Cardiac septum (tissue), 1 donor: ENCODE results near the gene PDCL3. TPM values are rescaled to one million over a fixed set of nuclear protein-coding genes. Genes with fewer than 3 reads are reported as not detected.
A peak's percentile ranks its signal among the peaks of the same experiment; 100 is the strongest.

Experiments used
- DNase-seq: peaks from one replicate; pipeline ENCODE4 v3.0.0-alpha.2; 2020; ENCODE audit warnings: low spot score
- intact Hi-C: fragments of 100-400 bp; cut with DNase I; formaldehyde crosslinking; loops from one replicate; pipeline ENCODE4 v1.14.0; 2022
- long read RNA-seq: library from polyadenylated mRNA; unstranded; transcript quantifications from one replicate; pipeline ENCODE4 v2.0.0, GENCODE V29; 2021
- total RNA-seq: library from RNA; stranded (reverse); fragmentation: NEBNext Ultra II Directional; extraction: Animal tissue kit (Norgen Biotek cat#: 25700); gene quantifications from one replicate; pipeline ENCODE4 v1.2.1, GENCODE V29; 2021
- donor health status: DM: no; HTN: no; CAD: no.

PDCL3 gene
- 26.7 TPM for total RNA-seq
- long read RNA-seq, transcript PDCL3-201 (6 exons, 1,337 nt), result major isoform, 79 of 84 reads
- long read RNA-seq, partial matches to known transcripts, result 1 of 84 reads
- long read RNA-seq, other reads (novel, unspliced or antisense), result 4 of 84 reads

DNA sequence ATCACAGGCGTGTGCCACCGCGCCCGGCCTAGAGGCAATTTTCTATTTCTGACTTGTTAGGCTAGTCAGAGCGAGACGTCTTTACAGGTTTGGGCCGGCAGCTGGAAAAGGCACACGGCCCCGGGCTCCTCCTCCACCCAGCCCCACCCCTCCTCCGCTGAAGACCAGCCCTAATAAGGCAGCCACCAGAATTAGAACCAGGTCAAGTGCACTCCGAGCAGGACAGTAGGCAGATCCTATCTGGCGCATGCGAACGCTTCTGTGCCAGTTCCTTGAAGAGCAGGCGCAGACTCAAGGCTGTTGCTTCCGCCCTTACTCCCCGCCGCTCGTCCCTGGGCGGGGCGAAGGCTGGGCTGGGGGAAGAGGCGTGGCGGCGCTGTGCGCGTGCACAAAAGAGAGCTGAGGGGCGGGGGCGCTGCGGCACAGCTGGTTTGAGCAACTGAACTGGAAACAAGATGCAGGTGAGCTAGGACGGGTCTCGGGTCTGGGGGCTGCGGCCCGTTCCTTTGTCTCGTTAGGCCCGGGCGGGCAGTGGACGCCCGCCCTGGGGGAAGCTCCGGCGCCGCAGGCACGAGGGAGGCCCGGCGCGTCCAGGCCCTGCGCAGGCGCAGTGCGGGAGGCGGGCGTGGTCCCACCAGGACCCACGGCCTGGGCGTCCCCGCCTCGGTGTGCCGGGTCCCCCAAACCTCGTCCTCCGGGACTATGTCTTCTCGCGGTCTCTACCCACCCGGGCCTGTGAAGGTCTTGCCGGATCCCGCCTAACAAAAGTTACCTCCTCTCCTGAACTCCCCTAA is at the start of gene PDCL3:
Gene PDCL3 (plus strand): TSS at position 381 of the 794 bp plus-strand sequence. CDS start 75 bp downstream, at position 456.
- intact Hi-C loops, result loop anchor here (5.0 kb wide), 2 partner anchors 146 to 241 kb away; partner anchors contain the start of genes CHST10 and LONRF2
- peak; percentile 98 for DNase-seq

DNA sequence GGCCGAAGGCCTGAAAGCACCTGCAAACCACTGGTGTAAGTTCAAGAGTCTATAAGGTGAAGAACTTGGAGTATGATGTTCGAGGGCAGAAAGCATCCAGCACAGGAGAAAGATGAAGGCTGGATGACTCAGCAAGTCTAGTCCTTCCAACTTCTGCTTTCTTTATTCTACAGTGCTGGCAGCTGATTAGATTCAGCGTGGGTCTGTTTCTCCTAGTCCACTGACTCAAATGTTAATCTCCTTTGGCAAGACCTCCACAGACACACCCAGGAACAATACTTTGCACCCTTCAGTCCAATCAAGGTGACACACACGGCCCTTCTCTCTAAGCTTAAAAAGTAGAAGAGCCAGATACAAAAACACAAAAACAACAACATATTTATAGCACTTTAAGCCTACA is 49.1 kb upstream of the PDCL3 start:
- intact Hi-C loops, result no loop called here
- no peak for DNase-seq

DNA sequence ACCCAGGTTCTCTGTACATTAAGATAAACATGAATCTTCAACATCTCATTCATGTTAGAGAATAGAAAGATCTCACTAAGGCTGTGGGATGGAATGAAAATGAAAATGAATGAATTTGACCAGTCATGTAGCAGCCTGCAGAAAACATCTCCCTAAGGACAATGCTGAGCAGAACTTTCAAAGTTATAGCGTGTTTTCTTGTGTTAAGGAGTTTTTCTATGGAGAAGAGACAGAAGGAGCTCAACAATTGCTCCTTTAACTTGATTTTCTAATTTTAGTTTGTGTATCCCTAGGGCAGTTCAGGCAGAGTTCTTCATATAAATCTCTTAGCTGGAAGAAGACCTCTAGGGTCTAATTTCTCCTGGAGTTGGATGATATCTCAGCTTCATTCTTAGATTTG is 45.2 kb upstream of the PDCL3 start:
- no peak for DNase-seq

DNA sequence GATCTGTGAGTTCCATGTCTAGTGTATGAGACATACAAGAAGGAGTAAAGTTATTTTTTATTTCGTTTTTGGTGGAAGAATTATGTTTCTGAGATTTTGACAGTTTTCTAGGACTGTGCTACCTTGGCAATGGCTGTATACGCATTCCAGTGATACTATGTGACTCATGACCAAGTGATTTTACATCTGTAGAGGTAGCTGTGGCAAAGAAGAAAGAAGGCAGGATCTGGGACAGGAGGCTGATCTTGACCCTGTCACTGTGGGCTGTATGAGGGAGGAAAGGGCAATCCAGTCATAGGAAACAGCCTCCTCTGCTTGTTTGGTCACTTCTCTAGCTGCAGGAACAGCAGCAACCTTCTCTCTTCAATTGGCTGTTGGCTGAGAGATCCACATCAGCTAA is 44.0 kb upstream of the PDCL3 start:
- DNase-seq, result no peak
- intact Hi-C loops, result no loop called here

More for the DNA sequence above, 45.2 kb upstream of the PDCL3 start:
- intact Hi-C loops, result no loop called here

DNA sequence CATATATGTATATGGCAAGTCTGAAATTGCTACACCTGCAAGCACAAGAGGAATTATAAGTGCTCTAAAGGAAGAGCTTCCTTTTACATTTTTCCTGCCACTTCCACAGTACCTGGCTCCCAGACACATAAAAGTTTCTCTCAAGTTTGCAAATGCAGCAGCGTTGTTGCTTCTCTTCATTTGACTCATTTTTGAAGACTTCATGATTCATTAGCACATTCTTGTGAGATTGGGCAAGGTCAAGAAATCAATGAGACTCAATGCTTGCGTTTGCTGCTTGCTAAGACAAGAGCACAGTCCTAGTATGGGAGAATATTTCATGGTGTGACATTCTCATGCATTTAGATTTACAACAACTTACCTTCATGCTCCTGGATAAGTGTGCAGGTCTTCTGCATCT is 42.6 kb upstream of the PDCL3 start:
- DNase-seq, result no peak
- intact Hi-C loops, result no loop called here

DNA sequence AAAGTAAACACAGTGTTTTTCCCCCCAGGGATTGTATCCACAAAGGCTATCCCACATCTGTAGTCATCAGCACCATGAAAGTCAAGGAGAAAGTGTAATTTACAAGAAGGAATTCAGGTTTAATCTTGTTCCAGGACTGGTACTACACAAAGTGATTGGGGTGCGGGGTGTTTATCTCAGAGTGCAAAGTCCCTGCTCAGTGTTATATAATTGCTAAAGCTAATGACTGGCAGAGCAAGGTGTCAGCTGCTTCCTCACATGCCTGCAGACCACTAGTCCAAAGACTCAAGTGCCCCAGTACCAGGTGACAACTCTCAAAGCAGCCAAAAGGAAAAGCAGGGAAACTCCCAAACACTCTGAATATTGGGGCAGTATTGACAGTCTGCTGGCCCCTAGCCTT is 40.4 kb upstream of the PDCL3 start:
- intact Hi-C loops, result no loop called here

DNA sequence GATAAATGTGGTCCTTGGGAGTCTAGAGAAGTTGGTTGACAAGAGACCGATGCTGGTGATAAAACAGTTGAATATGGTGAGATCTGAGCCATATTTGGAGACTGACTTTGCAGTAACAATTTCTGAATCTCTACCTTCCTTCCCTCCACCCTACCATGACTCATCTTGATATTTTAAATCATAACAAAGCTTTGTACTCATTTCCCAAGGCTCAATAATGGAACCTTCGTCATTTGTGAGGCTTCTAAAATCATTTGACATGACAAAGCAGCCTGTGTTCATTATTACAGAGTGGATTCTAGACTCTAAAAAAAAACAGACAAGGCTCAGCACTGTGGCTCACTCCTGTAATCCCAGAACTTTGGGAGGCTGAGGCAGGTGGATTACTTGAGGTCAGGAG is 38.5 kb upstream of the PDCL3 start:
- no peak for DNase-seq
- intact Hi-C loops, result no loop called here

More for the DNA sequence above, 40.4 kb upstream of the PDCL3 start:
- no peak for DNase-seq

DNA sequence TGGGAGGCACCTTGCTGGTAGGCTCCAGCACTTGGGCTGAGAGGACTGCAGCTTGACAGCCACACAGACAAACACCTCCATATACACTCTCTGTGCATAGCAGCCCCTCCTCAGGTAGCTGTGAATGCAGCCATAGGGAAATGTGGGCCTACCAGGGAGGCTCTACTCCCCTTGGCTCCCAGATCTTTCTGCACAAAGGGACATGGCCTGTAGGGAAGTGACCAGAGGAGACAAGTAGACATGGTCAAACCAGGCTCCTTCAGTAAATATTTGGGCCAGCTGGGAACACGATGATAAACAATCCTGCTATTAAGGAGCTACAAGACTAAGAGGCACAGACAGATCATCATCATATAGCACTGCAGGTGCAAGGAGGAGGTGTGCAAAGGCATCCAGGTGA is 35.9 kb upstream of the PDCL3 start:
- DNase-seq, result no peak
- intact Hi-C loops, result no loop called here

DNA sequence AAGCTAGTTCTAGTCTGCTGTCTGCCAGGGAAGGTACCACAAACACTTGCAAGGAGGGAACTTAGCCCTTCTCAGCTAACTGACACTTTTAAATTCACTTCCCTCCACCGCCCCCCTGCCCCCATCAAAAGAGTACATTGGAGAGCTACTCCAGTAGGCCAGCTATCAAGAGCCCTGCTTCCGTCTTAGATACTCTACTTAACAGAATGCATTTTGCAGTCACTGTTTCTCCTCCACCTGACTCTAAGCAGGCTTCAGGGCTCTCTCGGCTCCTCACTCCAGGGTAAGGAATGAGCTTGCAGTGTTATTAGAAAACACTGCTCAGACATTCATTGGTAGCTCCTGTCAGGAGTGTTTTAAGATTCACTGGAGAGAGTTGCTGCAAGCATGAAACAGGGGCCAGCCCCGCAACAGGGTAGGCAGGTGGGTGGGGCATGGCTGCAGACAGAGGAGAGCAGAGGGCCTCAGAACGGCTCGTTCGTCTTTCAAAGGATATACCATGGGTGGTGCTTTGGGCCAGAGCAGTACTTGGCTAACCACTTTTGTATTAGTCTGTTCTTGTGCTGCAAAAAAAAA is 35.3 kb upstream of the PDCL3 start:
- DNase-seq, result no peak
- intact Hi-C loops, result no loop called here

DNA sequence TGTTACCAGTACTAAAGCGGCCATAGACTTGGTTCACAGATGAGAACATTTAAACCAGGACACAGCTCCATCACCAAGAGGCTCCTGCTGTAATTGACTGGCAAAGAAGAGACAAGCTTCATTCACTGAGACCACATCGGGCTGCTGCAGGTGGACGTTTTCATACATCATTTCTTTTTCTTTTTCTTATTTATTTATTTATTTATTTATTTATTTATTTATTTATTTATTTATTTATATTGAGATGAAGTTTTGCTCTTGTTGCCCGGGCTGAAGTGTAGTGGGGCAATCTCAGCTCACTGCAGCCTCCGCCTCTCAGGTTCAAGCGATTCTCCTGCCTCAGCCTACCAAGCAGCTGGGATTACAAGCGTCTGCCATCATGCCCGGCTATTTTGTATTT is 33.6 kb upstream of the PDCL3 start:
- intact Hi-C loops, result no loop called here
- DNase-seq, result no peak

DNA sequence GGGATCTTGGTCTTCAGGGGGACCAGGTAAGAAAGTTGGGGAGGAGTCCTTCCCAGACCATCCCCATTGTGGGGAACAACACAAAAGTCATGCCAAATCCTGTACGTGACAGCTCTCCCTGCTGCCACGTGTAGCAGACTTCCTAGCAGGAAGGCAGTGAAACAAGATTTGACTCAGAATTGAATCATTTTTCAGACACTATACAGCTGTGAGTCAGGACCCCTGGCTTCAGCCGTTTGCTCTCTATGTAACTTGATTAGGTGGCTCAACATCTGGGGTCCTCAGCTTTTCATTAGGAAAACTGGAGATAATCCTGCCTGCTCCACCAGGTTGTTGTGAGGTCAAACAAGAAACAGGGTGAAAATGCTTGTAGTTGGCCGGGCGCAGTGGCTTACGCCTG is 32.9 kb upstream of the PDCL3 start:
- intact Hi-C loops, result no loop called here
- no peak for DNase-seq

DNA sequence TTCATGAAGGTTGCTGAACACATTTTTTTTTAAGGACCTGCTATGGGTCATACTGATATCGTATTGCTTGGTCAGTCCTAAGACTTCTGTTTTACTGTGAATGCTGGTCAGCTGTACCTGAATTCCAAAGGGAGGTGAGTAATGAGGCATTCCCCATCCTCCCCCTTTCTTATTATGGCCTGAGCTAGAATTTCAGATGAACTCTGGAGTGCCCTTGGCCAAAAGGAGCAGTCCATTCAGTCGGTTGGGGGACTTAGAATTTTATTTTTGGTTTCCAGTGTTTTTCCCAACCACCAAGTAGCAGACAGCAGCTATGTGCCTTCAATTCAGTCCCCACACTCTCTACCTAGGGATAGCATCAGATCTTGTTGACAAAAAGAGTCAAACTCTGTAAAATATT is 26.9 kb upstream of the PDCL3 start:
- DNase-seq, result no peak
- intact Hi-C loops, result no loop called here

DNA sequence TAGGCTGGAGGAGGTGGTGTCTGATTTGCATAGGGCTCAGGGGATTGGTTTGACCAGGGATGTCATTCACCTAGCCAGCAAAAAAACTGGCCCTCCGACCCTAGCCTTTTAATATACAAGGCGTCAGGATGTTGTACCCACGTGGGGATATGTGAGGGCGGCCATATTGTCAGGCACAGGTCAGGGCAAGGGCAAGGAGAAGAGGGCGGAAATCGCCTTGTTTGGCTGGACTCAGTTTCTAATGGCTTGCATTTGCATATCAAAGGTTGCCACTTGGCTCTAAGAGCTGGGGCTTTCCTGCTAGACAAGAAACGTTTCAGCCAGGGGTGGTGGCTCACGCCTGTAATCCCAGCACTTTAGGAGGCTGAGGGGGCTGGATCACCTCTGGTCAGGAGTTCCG is 24.9 kb upstream of the PDCL3 start:
- DNase-seq, result no peak
- intact Hi-C loops, result no loop called here

DNA sequence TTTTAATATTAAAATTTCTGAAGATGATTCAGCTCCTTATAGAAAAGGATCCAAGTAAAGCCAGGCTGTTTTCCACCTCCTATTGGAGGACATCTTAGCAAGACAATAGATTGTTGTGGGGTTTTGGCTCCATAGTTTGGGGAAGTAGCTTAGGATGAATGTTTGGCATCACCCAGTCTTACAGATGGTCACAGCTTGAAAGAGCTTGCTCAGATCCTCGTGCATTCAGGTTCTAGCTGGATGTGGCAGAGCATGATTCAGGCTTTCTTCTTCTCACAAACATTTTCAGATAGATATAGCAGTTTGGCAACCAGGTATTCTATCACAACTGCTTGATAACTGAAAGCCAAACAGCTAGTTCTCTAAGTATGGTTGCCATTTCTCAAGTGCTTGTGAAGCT is 23.6 kb upstream of the PDCL3 start:
- no peak for DNase-seq
- intact Hi-C loops, result no loop called here

DNA sequence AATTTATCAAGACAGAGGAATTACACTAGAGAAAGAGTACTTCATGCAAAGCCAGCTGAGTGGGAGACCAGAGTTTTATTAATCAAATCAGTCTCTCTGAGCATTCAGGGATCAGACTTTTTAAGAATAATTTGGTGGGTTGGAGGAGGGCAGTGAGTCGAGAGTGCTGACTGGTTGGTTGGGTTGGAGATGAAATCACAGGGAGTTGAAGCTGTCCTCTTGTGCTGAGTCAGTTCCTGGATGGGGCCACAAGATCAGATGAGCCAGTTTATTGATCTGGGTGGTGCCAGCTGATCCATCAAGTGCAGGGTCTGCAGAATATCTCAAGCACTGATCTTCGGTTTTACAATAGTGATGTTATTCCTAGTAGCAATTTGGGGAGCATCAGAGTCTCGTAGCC is 21.4 kb upstream of the PDCL3 start:
- no peak for DNase-seq
- intact Hi-C loops, result no loop called here

DNA sequence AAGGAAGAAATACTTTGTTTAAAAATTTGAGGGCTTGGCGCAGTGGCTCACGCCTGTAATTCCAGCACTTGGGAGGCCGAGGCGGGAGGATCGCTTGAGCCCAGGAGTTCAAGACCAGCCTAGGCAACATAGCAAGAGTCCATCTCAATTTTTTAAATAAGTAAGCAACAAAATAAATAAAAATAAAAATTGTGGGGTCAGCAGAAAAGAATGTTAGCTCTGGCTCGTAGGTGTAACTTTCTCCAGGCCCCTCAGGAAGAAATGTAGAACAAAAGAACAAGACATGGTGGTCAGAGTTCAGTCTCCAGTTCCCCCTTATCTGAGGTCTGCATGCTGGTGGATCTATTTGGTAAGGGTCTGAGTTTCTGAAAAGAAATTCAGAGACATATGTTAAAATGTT is 20.4 kb upstream of the PDCL3 start:
- no peak for DNase-seq
- intact Hi-C loops, result no loop called here

DNA sequence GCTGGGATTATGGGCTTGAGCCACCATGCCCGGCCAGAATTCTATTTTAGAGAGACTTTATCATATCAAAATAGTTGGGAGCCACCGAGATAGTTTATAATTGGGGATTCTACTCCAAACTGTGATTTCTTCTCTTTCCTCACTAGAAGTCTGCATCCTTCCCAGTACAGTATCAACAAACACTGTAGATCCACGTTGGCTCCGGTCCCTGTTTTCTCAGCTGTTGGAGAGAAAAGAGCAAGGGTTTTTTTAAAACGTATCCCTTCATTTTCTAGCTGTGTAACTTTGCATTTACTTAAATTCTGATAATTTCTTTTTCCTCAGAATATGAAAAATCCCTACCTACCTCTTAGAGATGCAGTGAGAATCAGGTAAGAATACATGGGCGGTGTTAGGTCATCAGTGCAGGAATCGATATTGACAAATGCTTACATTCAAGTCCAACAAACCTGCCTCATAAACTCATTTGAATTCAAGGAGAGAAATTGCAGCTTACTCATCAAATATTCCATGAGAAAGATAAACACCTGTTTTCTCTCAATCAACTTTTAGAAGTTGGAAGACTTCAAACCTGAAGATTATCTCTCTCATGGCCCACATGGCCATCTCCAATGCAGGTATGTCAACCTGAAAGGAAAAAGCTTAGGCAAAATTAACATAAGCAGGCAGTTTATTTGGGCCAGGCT is 17.7 kb upstream of the PDCL3 start:
- no peak for DNase-seq
- intact Hi-C loops, result no loop called here

DNA sequence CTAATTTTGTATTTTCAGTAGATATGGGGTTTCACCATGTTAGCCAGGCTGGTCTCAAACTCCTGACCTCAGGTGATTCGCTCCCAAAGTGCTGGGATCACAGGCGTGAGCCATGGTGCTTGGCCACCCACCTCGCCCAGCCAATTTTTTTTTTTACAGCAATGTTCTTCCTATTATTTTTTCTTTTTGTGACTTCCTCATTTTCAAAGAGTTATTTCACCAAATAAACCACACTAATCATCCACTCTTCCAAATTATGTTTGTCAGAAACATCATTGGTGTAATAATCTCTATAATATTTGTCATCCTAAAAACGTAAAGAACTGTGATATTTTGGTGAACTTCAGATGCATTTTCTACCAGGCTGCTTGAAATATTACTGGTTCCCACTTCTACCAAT is 16.3 kb upstream of the PDCL3 start:
- DNase-seq, result no peak
- intact Hi-C loops, result no loop called here

DNA sequence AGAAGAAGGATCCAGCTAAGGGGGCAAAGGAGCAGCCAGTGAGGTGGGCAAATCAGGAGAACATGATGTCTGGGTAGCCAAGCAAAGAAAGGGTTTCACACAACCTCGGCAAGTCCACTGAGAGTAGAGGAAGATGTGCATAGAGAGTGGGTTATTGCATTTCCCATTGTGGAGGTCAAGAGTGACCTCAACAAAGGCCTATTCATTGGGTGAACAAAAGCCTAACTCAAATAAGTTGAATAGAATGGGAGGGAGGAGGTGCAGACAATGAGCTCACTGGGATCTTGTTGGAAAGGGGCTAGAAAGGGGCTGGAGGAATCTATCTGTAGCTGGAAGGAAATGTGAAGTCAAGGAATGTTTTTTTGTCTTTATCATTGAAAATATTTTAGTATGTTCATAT is 14.0 kb upstream of the PDCL3 start:
- intact Hi-C loops, result no loop called here

DNA sequence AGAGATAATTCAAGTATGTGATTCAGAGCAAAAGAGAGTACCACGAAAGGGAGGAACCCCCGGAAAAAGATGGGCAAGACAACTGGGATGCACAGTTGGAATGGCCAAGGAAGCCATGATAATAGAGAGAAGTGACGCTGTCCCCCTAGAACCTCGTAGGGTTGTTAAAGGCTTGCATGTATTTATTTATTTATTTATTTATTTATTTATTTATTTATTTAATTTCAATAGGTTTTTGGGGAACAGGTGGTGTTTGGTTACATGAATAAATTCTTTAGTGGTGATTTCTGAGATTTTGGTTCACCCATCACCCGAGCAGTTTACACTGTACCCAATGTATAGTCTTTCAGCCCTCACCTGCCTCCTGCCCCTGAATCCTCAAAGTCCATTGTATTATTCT is 11.5 kb upstream of the PDCL3 start:
- intact Hi-C loops, result no loop called here
- no peak for DNase-seq

More for the DNA sequence above, 14.0 kb upstream of the PDCL3 start:
- DNase-seq, result no peak
